KMS-11 (cell line): ENCODE measurements around the gene NPVF.

ENCODE experiments used
- H2AFZ ChIP-seq: fragments of 200-600 bp; sonication (generic); 2 replicates; pipeline ENCODE4 v1.6.1; 2016; ENCODE audit warnings: antibody characterized with exemption, mixed run types, low read depth
- H3K27ac ChIP-seq: fragments of 200-600 bp; sonication (generic); 2 replicates; pipeline ENCODE4 v1.6.1; 2016; ENCODE audit warnings: mild to moderate bottlenecking, mixed run types
- H3K27me3 ChIP-seq: fragments of 200-600 bp; sonication (generic); 2 replicates; pipeline ENCODE4 v1.6.1; 2017; ENCODE audit warnings: mild to moderate bottlenecking, low read depth, mixed run types, moderate library complexity; ENCODE audit not compliant: insufficient read depth
- H3K36me3 ChIP-seq: fragments of 200-600 bp; sonication (generic); 2 replicates; pipeline ENCODE4 v1.6.1; 2017; ENCODE audit warnings: mild to moderate bottlenecking, mixed run types; ENCODE audit not compliant: insufficient read depth
- H3K4me1 ChIP-seq: fragments of 200-600 bp; sonication (generic); 2 replicates; pipeline ENCODE4 v1.6.1; 2016; ENCODE audit warnings: mild to moderate bottlenecking, low read depth, mixed run types; ENCODE audit not compliant: poor library complexity, severe bottlenecking
- H3K4me2 ChIP-seq: fragments of 200-600 bp; sonication (generic); 2 replicates; pipeline ENCODE4 v1.7.0; 2016; ENCODE audit warnings: mild to moderate bottlenecking, mixed run types
- H3K4me3 ChIP-seq: fragments of 200-600 bp; sonication (generic); IDR thresholded peaks from 2 replicates; pipeline ENCODE4 v1.6.1; 2017; ENCODE audit warnings: low read depth, low read length, mixed read lengths; ENCODE audit not compliant: insufficient read depth
- H3K79me2 ChIP-seq: fragments of 200-600 bp; sonication (generic); 2 replicates; pipeline ENCODE4 v1.6.1; 2016; ENCODE audit warnings: low read depth, mixed run types; ENCODE audit not compliant: insufficient read depth
- H3K9ac ChIP-seq: fragments of 200-600 bp; sonication (generic); 2 replicates; pipeline ENCODE4 v1.6.1; 2016; ENCODE audit warnings: mild to moderate bottlenecking, mixed run types
- H4K20me1 ChIP-seq: fragments of 200-600 bp; sonication (generic); 2 replicates; pipeline ENCODE4 v1.6.1; 2016; ENCODE audit warnings: mild to moderate bottlenecking, mixed run types; ENCODE audit not compliant: insufficient read depth
- CTCF ChIP-seq: fragments of 200-600 bp; sonication (generic); conservative IDR thresholded peaks from 2 replicates; pipeline ENCODE4 v1.6.1; 2017; ENCODE audit warnings: low read depth, mild to moderate bottlenecking, antibody characterized with exemption, low read length, moderate library complexity, mixed read lengths

Gene NPVF

GRCh38 chr7:25255611-25256332 is 27.5 kb upstream of the NPVF start:
- Histone ChIP-seq H3K36me3 (no peaks in the 10 kb centered on the region), H3K4me3 (no peak overlapping the region), H3K4me2 (no peak overlapping the region), H3K27me3 (no peaks in the 10 kb centered on the region), H3K79me2 (no peaks in the 10 kb centered on the region), H2AFZ (no peak overlapping the region), H3K27ac (no peak overlapping the region), H3K9ac (no peak overlapping the region), H3K4me1 (peaks cover 16% of the 10 kb centered on the region), H4K20me1 (no peaks in the 10 kb centered on the region)
- TF ChIP-seq CTCF = no peak

- Histone ChIP-seq H3K4me3 (no peak overlapping the region), H3K4me2 (no peak overlapping the region), H2AFZ (no peak overlapping the region), H3K36me3 (no peaks in the 10 kb centered on the region), H3K4me1 (peaks cover 5% of the 10 kb centered on the region), H3K27me3 (no peaks in the 10 kb centered on the region), H4K20me1 (no peaks in the 10 kb centered on the region), H3K27ac (no peak overlapping the region), H3K9ac (no peak overlapping the region), H3K79me2 (no peaks in the 10 kb centered on the region)
- no peak for TF ChIP-seq CTCF
Measured at GRCh38 chr7:25254604-25255003, 26.3 kb upstream of the NPVF start.

GRCh38 chr7:25253714-25254113 is 25.4 kb upstream of the NPVF start:
- Histone ChIP-seq H4K20me1 (no peaks in the 10 kb centered on the region), H3K4me3 (no peak overlapping the region), H2AFZ (no peak overlapping the region), H3K27ac (no peak overlapping the region), H3K4me2 (no peak overlapping the region), H3K4me1 (no peaks in the 10 kb centered on the region), H3K79me2 (no peaks in the 10 kb centered on the region), H3K27me3 (no peaks in the 10 kb centered on the region), H3K9ac (no peak overlapping the region), H3K36me3 (no peaks in the 10 kb centered on the region)
- no peak for TF ChIP-seq CTCF

- no peaks in the 10 kb centered on the region for H3K79me2 ChIP-seq
- H3K27me3 ChIP-seq = no peaks in the 10 kb centered on the region
- H3K4me2 ChIP-seq = no peak overlapping the region
- no peak overlapping the region for H2AFZ ChIP-seq
- H3K4me3 ChIP-seq = no peak overlapping the region
- H3K9ac ChIP-seq = no peak overlapping the region
- no peak overlapping the region for H3K27ac ChIP-seq
- TF ChIP-seq CTCF = no peak
- H3K4me1 ChIP-seq = no peaks in the 10 kb centered on the region
- no peaks in the 10 kb centered on the region for H4K20me1 ChIP-seq
- no peaks in the 10 kb centered on the region for H3K36me3 ChIP-seq
Measured at GRCh38 chr7:25250386-25250785, 22.1 kb upstream of the NPVF start.
